GM19452 (cell line): Measurements from ENCODE around the gene TCF7.

Experiments used
- ATAC-seq: cut with Tn5 transposase; IDR thresholded peaks from one replicate; pipeline ENCODE4 v1.9.1; 2021; ENCODE audit not compliant: unreplicated experiment

TCF7 gene

GRCh38 chr5:134176511-134177368 is 62.3 kb downstream of the TCF7 start, which contains the start of gene SKP1:
Gene SKP1, minus strand, starts transcription at chr5:134176950. Its CDS starts 2,928 bp downstream, at chr5:134174022.
- ATAC-seq, result peak; percentile 76

GRCh38 chr5:134177369-134178095 is 63.1 kb downstream of the TCF7 start:
- ATAC-seq, result no peak

GRCh38 chr5:134178096-134178419 is 63.6 kb downstream of the TCF7 start:
- ATAC-seq, result no peak

- no peak for ATAC-seq
These were observed 69.0 kb downstream of the TCF7 start for GRCh38 chr5:134183481-134183880.

- ATAC-seq, result peak; percentile 70
These were observed 70.0 kb downstream of the TCF7 start for GRCh38 chr5:134184155-134185135.

- ATAC-seq, result no peak
These were observed 73.6 kb downstream of the TCF7 start for GRCh38 chr5:134188092-134188491.

- no peak for ATAC-seq
These were observed 74.5 kb downstream of the TCF7 start for GRCh38 chr5:134189031-134189430.

GRCh38 chr5:134195666-134196065 is 81.2 kb downstream of the TCF7 start:
- no peak for ATAC-seq
